IMR-90 (cell line): ENCODE data around the gene POLG2. TPM values are rescaled to one million over a fixed set of nuclear protein-coding genes. Genes with fewer than 3 reads are reported as not detected.

Experiments used
- ATAC-seq: fragments of 200-7000 bp; cut with Tn5 transposase; 2 replicates; pipeline ENCODE4 v1.9.1; 2020; ENCODE audit warnings: low read depth, mild to moderate bottlenecking, moderate library complexity
- BruUV-seq: library from RNA; stranded (reverse); fragments of 400-500 nt; replicated peaks from 2 replicates; lab custom pipeline; 2021; lab: Mats Ljungman, UMichigan
- CTCF ChIA-PET: fragments of 300-600 bp; formaldehyde crosslinking; extraction: SDS; loops from one replicate; lab custom pipeline; 2021; ENCODE audit warnings: antibody characterized with exemption; lab: Yijun Ruan, JAX
- POLR2A ChIA-PET: fragments of 300-600 bp; sonication (Branson Sonifier 250); formaldehyde crosslinking; loops from one replicate; lab custom pipeline; 2022; ENCODE audit warnings: antibody characterized with exemption; ENCODE audit not compliant: unreplicated experiment; lab: Charles Lee
- DNase-seq: peaks from one replicate; pipeline ENCODE4 v3.0.0; 2013
- H2AFZ ChIP-seq: replicated peaks from 2 replicates; pipeline ENCODE3; 2013; ENCODE audit warnings: low read length, mild to moderate bottlenecking; ENCODE audit not compliant: poor library complexity
- H2AK5ac ChIP-seq: 2 replicates; pipeline ENCODE4 v1.6.1; 2013; ENCODE audit warnings: low read depth, low read length, inconsistent platforms
- H2AK9ac ChIP-seq: replicated peaks from 2 replicates; pipeline ENCODE3; 2013; ENCODE audit warnings: mild to moderate bottlenecking, low read depth, low read length, moderate library complexity; ENCODE audit not compliant: poor library complexity
- H2BK120ac ChIP-seq: 2 replicates; pipeline ENCODE4 v1.6.1; 2013; ENCODE audit warnings: low read depth, low read length, inconsistent platforms
- H2BK15ac ChIP-seq: 3 replicates; pipeline ENCODE4 v1.6.1; 2013; ENCODE audit warnings: low read depth, low read length, inconsistent platforms
- H2BK20ac ChIP-seq: 2 replicates; pipeline ENCODE4 v1.6.1; 2013; ENCODE audit warnings: low read depth, mild to moderate bottlenecking, inconsistent platforms, low read length, moderate library complexity
- H2BK5ac ChIP-seq: 2 replicates; pipeline ENCODE4 v1.6.1; 2013; ENCODE audit warnings: mild to moderate bottlenecking, low read depth, low read length, inconsistent platforms; ENCODE audit not compliant: poor library complexity, severe bottlenecking
- H3K14ac ChIP-seq: replicated peaks from 2 replicates; pipeline ENCODE4 v1.6.1; 2013; ENCODE audit warnings: low read depth, low read length, inconsistent platforms
- H3K18ac ChIP-seq: 2 replicates; pipeline ENCODE4 v1.6.1; 2013; ENCODE audit warnings: low read depth, low read length, control low read depth
- H3K23ac ChIP-seq: 2 replicates; pipeline ENCODE4 v1.6.1; 2013; ENCODE audit warnings: low read depth, low read length, inconsistent platforms
- H3K27ac ChIP-seq: 2 replicates; pipeline ENCODE4 v1.5.1; 2013; ENCODE audit warnings: mild to moderate bottlenecking, control low read depth, low read length; ENCODE audit not compliant: insufficient read depth
- H3K27me3 ChIP-seq: 2 replicates; pipeline ENCODE4 v1.6.1; 2013; ENCODE audit warnings: low read length; ENCODE audit not compliant: control insufficient read depth, insufficient read depth
- H3K36me3 ChIP-seq: 2 replicates; pipeline ENCODE4 v1.6.1; 2013; ENCODE audit warnings: low read length, mixed read lengths; ENCODE audit not compliant: control insufficient read depth, insufficient read depth
- H3K4ac ChIP-seq: 2 replicates; pipeline ENCODE4 v1.6.1; 2013; ENCODE audit warnings: low read depth, low read length, inconsistent platforms
- H3K4me1 ChIP-seq: 2 replicates; pipeline ENCODE4 v1.6.1; 2013; ENCODE audit warnings: low read length, mixed read lengths; ENCODE audit not compliant: control insufficient read depth, insufficient read depth
- H3K4me2 ChIP-seq: 2 replicates; pipeline ENCODE4 v1.6.1; 2013; ENCODE audit warnings: low read depth, mild to moderate bottlenecking, control low read depth, low read length, moderate library complexity
- H3K4me3 ChIP-seq: 2 replicates; pipeline ENCODE4 v1.5.1; 2013; ENCODE audit warnings: low read depth, mild to moderate bottlenecking, control low read depth, low read length, moderate library complexity; ENCODE audit not compliant: insufficient read depth
- H3K56ac ChIP-seq: 2 replicates; pipeline ENCODE4 v1.6.1; 2013; ENCODE audit warnings: low read length, inconsistent platforms; ENCODE audit not compliant: insufficient read depth; ENCODE audit errors: extremely low read depth
- H3K79me1 ChIP-seq, 2 experiments: 2 replicates each; pipeline ENCODE4 v1.6.1; 2013; ENCODE audit warnings: low read length in 2 of 2, inconsistent platforms in 1 of 2, low read depth in 1 of 2
- H3K9ac ChIP-seq: 2 replicates; pipeline ENCODE4 v1.6.1; 2013; ENCODE audit warnings: low read depth, low read length, control low read depth
- H3K9me1 ChIP-seq: 2 replicates; pipeline ENCODE4 v1.6.1; 2013; ENCODE audit warnings: low read length, inconsistent platforms; ENCODE audit not compliant: insufficient read depth
- H3K9me3 ChIP-seq: 2 replicates; pipeline ENCODE4 v1.6.1; 2013; ENCODE audit warnings: low read length; ENCODE audit not compliant: control insufficient read depth, insufficient read depth
- H4K20me1 ChIP-seq: 2 replicates; pipeline ENCODE4 v1.6.1; 2013; ENCODE audit warnings: low read length, inconsistent platforms; ENCODE audit not compliant: insufficient read depth
- H4K5ac ChIP-seq: 2 replicates; pipeline ENCODE4 v1.6.1; 2013; ENCODE audit warnings: mild to moderate bottlenecking, low read depth, low read length, control low read depth
- H4K8ac ChIP-seq, 2 experiments: 2 replicates each; pipeline ENCODE4 v1.6.1; 2013; ENCODE audit warnings: low read depth in 2 of 2, low read length in 2 of 2, control low read depth in 1 of 2, inconsistent platforms in 1 of 2
- H4K91ac ChIP-seq: 2 replicates; pipeline ENCODE4 v1.6.1; 2013; ENCODE audit warnings: low read depth, low read length, inconsistent platforms; ENCODE audit not compliant: insufficient read depth
- BHLHE40 ChIP-seq: fragments of 150-350 bp; IDR thresholded peaks from 2 replicates; pipeline ENCODE4 v1.6.1; 2016; ENCODE audit warnings: mild to moderate bottlenecking, low read depth, low read length
- CHD1 ChIP-seq: IDR thresholded peaks from 2 replicates; pipeline ENCODE4 v1.6.1; 2012; ENCODE audit warnings: low read depth, low read length, improper control_type of control experiment
- FOS ChIP-seq: fragments of 150-350 bp; IDR thresholded peaks from 2 replicates; pipeline ENCODE4 v1.6.1; 2016; ENCODE audit warnings: low read depth, low read length
- MAFK ChIP-seq: IDR thresholded peaks from 2 replicates; pipeline ENCODE4 v1.6.1; 2012; ENCODE audit warnings: low read depth, low read length, improper control_type of control experiment
- MXI1 ChIP-seq: IDR thresholded peaks from 2 replicates; pipeline ENCODE4 v1.6.1; 2012; ENCODE audit warnings: low read depth, mild to moderate bottlenecking, low read length, moderate library complexity, borderline replicate concordance
- RAD21 ChIP-seq: IDR thresholded peaks from 2 replicates; pipeline ENCODE4 v1.6.1; 2012; ENCODE audit warnings: low read length, improper control_type of control experiment
- SMC3 ChIP-seq: fragments of 150-350 bp; IDR thresholded peaks from 2 replicates; pipeline ENCODE4 v1.6.1; 2016; ENCODE audit warnings: low read depth, mild to moderate bottlenecking, antibody characterized with exemption, low read length, moderate library complexity
- WGBS, 2 experiments: methylation state at CpG; one replicate each; pipeline versions ENCODE4 v1.1.5 to v1.1.7; 2013; ENCODE audit warnings: missing lambda C conversion rate in 2 of 2; ENCODE audit not compliant: insufficient read length in 1 of 2; ENCODE audit errors: extremely low coverage in 2 of 2; 5-methylcytosine and 5-hydroxymethylcytosine counted together
- dilution Hi-C: fragments of 300-500 bp; cut with HindIII; formaldehyde crosslinking; loops from one replicate; pipeline ENCODE4 v1.14.3; 2018; ENCODE audit warnings: low sequenced_read_pairs; ENCODE audit not compliant: unreplicated experiment
- in situ Hi-C: fragments of 300-500 bp; cut with MboI; formaldehyde crosslinking; loops from 3 replicates; pipeline ENCODE4 v1.14.3; 2019; ENCODE audit warnings: low sequenced_read_pairs, inconsistent platforms, mixed read lengths
- intact Hi-C: fragments of 100-400 bp; cut with micrococcal nuclease; formaldehyde crosslinking; loops from 2 replicates; pipeline ENCODE4 v1.10.0; 2022
- polyA plus RNA-seq, 3 experiments: library from polyadenylated mRNA; depleted of rRNA; stranded (reverse); fragments of >200 nt; gene quantifications; 2 replicates each; pipeline ENCODE4 v1.2.3, GENCODE V29; 2012; ENCODE audit warnings: low replicate concordance in 1 of 3
- total RNA-seq: library from RNA; depleted of rRNA; stranded (reverse); fragments of >200 nt; gene quantifications from 2 replicates; pipeline ENCODE4 v1.2.3, GENCODE V29; 2012
- TF ChIP-seq, protein P1 (sequence below): fragments of 150-350 bp; IDR thresholded peaks from 2 replicates; pipeline ENCODE4 v1.6.1; 2017; ENCODE audit warnings: mild to moderate bottlenecking, antibody characterized with exemption, low read length, low read depth

The POLG2 gene
- total and polyA plus RNA-seq, 2 of the 4 experiments (the other 2 are of a cell fraction): 7.0 to 7.7 TPM

DNA sequence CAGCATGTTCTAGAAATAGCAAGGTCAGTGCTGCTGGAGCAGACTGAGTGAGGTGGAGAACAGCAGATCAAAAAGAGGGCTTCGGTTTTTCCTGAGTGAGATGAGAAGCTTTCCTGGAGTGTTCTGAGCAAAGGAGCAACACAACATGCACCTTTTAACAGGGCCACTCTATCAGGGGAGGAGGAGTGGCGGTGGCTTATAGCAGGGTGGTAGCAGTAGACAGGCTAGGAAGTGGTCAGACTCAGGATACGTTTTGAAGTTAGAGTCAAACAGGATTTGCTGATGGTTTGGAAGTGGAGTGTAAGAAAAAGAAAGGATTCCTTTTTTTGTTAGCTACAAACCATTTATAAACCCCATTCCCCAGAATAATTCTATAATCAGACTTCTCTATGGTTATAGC is 12.5 kb downstream of the POLG2 start:
- no peak overlapping the region for H3K4ac ChIP-seq
- no peaks in the 10 kb centered on the region for H4K20me1 ChIP-seq
- intact Hi-C loops: no loop called here
- BruUV-seq: no TSS peak
- H3K9me3 ChIP-seq: no peaks in the 10 kb centered on the region
- H4K5ac ChIP-seq: no peak overlapping the region
- H3K14ac ChIP-seq: no peak overlapping the region
- H3K9me1 ChIP-seq: no peaks in the 10 kb centered on the region
- H2AK9ac ChIP-seq: no peak overlapping the region
- H3K36me3 ChIP-seq: peaks cover 13% of the 10 kb centered on the region
- TF ChIP-seq SMC3 (no peak), RAD21 (no peak), BHLHE40 (no peak), MXI1 (no peak), CHD1 (no peak), MAFK (no peak), FOS (no peak)
- TF ChIP-seq, protein P1, sequence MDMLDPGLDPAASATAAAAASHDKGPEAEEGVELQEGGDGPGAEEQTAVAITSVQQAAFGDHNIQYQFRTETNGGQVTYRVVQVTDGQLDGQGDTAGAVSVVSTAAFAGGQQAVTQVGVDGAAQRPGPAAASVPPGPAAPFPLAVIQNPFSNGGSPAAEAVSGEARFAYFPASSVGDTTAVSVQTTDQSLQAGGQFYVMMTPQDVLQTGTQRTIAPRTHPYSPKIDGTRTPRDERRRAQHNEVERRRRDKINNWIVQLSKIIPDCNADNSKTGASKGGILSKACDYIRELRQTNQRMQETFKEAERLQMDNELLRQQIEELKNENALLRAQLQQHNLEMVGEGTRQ: no peak
- H3K9ac ChIP-seq: no peak overlapping the region
- no peak overlapping the region for H2BK20ac ChIP-seq
- H2BK120ac ChIP-seq: no peak overlapping the region
- no peak overlapping the region for H3K27ac ChIP-seq
- CTCF ChIA-PET: interaction anchor here (1.1 kb wide), 1 partner anchor 64 kb away, joined by 3 read pairs; no protein-coding TSS in a partner anchor
- no peak for DNase-seq
- WGBS, 2 experiments: no CpG with 5 or more reads among the region's 3 CpGs
- no peak overlapping the region for H4K91ac ChIP-seq
- H3K27me3 ChIP-seq: no peaks in the 10 kb centered on the region
- H3K56ac ChIP-seq: no peak overlapping the region
- peaks cover 0 to 3% of the 10 kb centered on the region in 2 experiments; a peak in 1 of 4 replicates for H3K79me1 ChIP-seq
- H2AK5ac ChIP-seq: no peak overlapping the region
- no peak overlapping the region for H4K8ac ChIP-seq
- POLR2A ChIA-PET: interaction anchor here (0.8 kb wide), 1 partner anchor 12 kb away, joined by 3 read pairs; no protein-coding TSS in a partner anchor
- H3K4me2 ChIP-seq: no peak overlapping the region
- no peak overlapping the region for H3K4me3 ChIP-seq
- in situ Hi-C loops: no loop called here
- dilution Hi-C loops: no loop called here
- no peak overlapping the region for H2BK5ac ChIP-seq
- H2AFZ ChIP-seq: no peak overlapping the region
- no peaks in the 10 kb centered on the region for H3K4me1 ChIP-seq
- no peak overlapping the region for H3K23ac ChIP-seq
- no peak overlapping the region for H2BK15ac ChIP-seq
- H3K18ac ChIP-seq: no peak overlapping the region
- ATAC-seq: no peak
